ENCODE measurements around the gene REEP3. TPM values are rescaled to one million over a fixed set of nuclear protein-coding genes. Genes with fewer than 3 reads are reported as not detected.

REEP3 gene
- total RNA-seq, 1 experiment from 2014 or later = 135 TPM

DNA sequence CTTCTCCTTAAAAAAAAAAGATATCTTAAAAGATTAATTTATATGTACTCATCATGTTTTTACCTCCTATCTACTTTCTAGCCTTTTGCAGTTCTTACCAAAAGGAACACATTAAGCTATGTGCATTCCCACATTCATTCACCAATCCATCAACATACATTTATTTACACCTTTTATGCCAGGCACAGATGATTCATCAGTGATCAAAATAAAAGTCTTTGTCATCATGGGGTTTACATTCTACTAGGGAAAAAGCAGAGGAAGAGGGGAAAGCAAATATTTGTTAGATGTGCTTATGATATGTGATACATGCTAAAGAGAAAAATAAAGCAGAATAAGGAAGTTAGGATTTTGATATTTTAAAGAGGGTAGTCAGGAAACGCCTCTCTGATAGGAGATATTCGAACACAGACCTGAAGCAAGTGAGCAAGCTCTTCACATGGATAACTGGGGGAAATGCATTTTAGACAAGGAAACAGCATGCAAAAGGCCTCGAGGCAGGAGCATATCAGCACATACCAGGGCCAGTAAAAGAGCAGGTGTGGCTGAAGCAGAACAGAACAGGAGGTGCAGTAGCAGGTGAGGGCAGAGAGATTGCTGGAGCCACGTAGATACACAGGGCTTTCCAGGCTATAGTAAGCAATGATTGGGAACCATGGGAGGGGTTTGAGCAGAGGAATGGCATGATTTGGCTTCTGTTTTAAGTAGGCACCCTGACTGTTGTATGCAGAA lies 67.4 kb downstream of the REEP3 start:
- Histone ChIP-seq H3K36me3 (ENCODE audit: control insufficient read depth, insufficient read depth, low read length) (no peaks in the 10 kb centered on the region; the same call in 1 of the 2 replicates), H3K4me1 (ENCODE audit: control insufficient read depth, insufficient read depth, low read length) (peaks cover 6% of the 10 kb centered on the region), H3K27me3 (ENCODE audit: control insufficient read depth, insufficient read depth, low read length) (no peaks in the 10 kb centered on the region), H3K9me3 (ENCODE audit: control insufficient read depth, insufficient read depth, low read depth, low read length) (no peaks in the 10 kb centered on the region), H3K4me3 (ENCODE audit: low read depth in 2 of 2, low read length in 2 of 2) (no peak overlapping the region), H3K27ac (ENCODE audit: low read length) (no peak overlapping the region)
- intact Hi-C loops (cut with micrococcal nuclease; ENCODE audit: unreplicated experiment) (no loop called here), in situ Hi-C loops (cut with HindIII; ENCODE audit: low pct_unique_long_range_greater_than_20kb, low sequenced_read_pairs) (no loop called here)
- DNase-seq (ENCODE audit: low read depth, low spot score) (peak; percentile 7), ATAC-seq (no peak)
- CTCF ChIA-PET = no interaction called here
- POLR2A ChIA-PET = no interaction called here
- TSS peak; percentile 12 for BruUV-seq (replicated peaks)
- TF ChIP-seq SIN3A (IDR thresholded peaks at IDR 0.05; ENCODE audit: borderline replicate concordance, insufficient read depth, low read depth, low read length) = no peak
- TF ChIP-seq, protein P1, sequence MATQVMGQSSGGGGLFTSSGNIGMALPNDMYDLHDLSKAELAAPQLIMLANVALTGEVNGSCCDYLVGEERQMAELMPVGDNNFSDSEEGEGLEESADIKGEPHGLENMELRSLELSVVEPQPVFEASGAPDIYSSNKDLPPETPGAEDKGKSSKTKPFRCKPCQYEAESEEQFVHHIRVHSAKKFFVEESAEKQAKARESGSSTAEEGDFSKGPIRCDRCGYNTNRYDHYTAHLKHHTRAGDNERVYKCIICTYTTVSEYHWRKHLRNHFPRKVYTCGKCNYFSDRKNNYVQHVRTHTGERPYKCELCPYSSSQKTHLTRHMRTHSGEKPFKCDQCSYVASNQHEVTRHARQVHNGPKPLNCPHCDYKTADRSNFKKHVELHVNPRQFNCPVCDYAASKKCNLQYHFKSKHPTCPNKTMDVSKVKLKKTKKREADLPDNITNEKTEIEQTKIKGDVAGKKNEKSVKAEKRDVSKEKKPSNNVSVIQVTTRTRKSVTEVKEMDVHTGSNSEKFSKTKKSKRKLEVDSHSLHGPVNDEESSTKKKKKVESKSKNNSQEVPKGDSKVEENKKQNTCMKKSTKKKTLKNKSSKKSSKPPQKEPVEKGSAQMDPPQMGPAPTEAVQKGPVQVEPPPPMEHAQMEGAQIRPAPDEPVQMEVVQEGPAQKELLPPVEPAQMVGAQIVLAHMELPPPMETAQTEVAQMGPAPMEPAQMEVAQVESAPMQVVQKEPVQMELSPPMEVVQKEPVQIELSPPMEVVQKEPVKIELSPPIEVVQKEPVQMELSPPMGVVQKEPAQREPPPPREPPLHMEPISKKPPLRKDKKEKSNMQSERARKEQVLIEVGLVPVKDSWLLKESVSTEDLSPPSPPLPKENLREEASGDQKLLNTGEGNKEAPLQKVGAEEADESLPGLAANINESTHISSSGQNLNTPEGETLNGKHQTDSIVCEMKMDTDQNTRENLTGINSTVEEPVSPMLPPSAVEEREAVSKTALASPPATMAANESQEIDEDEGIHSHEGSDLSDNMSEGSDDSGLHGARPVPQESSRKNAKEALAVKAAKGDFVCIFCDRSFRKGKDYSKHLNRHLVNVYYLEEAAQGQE (IDR thresholded peaks at IDR 0.05; ENCODE audit: insufficient read depth in 1 of 2, low read depth in 2 of 2, low read length in 1 of 2) = no peak
- TF ChIP-seq TCF7L2 (IDR thresholded peaks at IDR 0.05; ENCODE audit: low read depth, low read length) = no peak
- TF ChIP-seq, protein P2, sequence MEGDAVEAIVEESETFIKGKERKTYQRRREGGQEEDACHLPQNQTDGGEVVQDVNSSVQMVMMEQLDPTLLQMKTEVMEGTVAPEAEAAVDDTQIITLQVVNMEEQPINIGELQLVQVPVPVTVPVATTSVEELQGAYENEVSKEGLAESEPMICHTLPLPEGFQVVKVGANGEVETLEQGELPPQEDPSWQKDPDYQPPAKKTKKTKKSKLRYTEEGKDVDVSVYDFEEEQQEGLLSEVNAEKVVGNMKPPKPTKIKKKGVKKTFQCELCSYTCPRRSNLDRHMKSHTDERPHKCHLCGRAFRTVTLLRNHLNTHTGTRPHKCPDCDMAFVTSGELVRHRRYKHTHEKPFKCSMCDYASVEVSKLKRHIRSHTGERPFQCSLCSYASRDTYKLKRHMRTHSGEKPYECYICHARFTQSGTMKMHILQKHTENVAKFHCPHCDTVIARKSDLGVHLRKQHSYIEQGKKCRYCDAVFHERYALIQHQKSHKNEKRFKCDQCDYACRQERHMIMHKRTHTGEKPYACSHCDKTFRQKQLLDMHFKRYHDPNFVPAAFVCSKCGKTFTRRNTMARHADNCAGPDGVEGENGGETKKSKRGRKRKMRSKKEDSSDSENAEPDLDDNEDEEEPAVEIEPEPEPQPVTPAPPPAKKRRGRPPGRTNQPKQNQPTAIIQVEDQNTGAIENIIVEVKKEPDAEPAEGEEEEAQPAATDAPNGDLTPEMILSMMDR (IDR thresholded peaks at IDR 0.05) = no peak
- TF ChIP-seq POLR2AphosphoS5 (IDR thresholded peaks at IDR 0.05; ENCODE audit: low read depth, low read length) = no peak

DNA sequence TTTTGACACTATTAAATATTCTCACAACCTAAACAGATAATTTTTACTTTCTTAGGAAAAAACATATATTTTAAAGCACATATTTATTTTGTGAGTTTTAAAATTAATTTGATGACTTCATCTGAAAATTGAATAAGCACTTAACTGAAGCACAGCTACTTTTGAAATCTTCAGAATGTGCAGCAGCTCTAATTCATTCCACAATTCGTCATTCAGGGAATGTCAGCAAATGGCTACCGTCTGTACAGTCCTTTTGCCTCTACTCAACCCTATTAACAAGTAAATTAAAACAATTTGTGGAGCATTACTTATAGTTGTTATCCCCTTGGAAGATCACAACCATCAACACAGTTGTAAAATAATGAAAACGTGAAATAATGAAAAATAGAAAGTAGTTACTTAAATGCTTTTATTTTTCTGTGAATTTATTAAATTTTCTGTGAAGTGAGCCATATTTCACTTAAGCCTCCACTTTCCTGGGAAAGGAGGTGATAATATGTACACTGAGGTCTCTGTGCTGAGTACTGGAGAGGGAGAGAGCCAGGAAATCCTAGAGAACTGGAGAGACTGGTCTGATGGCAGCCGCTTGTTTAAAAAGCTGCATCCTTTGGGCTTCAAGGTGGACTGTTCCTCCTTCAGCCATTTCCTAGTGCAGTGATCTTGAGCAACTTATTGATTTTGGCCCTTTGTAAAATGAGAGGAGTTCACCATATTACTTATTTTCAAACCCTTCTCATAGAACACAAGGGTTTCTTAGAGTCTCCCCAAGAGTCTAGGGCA lies 70.6 kb downstream of the REEP3 start:
- H3K27ac ChIP-seq (ENCODE audit: low read length) = no peak overlapping the region
- TF ChIP-seq, protein P1 (IDR thresholded peaks at IDR 0.05; ENCODE audit: insufficient read depth in 1 of 2, low read depth in 2 of 2, low read length in 1 of 2) = no peak
- TF ChIP-seq POLR2AphosphoS5 (IDR thresholded peaks at IDR 0.05; ENCODE audit: low read depth, low read length) = no peak
- H3K4me3 ChIP-seq (ENCODE audit: low read depth in 2 of 2, low read length in 2 of 2) = no peak overlapping the region
- H3K36me3 ChIP-seq (ENCODE audit: control insufficient read depth, insufficient read depth, low read length) = no peaks in the 10 kb centered on the region
- no TSS peak for BruUV-seq (replicated peaks)
- ChIA-PET POLR2A (no interaction called here), CTCF (no interaction called here)
- H3K9me3 ChIP-seq (ENCODE audit: control insufficient read depth, insufficient read depth, low read depth, low read length) = no peaks in the 10 kb centered on the region
- DNase-seq (ENCODE audit: low read depth, low spot score) = no peak
- no peaks in the 10 kb centered on the region for H3K27me3 ChIP-seq (ENCODE audit: control insufficient read depth, insufficient read depth, low read length)
- intact Hi-C loops (cut with micrococcal nuclease; ENCODE audit: unreplicated experiment) = no loop called here
- in situ Hi-C loops (cut with HindIII; ENCODE audit: low pct_unique_long_range_greater_than_20kb, low sequenced_read_pairs) = no loop called here
- no peak for ATAC-seq
- peaks cover 3% of the 10 kb centered on the region; the same call in 1 of the 2 replicates for H3K4me1 ChIP-seq (ENCODE audit: control insufficient read depth, insufficient read depth, low read length)
